ENCODE data around the gene ACTR1B. TPM values are rescaled to one million over a fixed set of nuclear protein-coding genes. Genes with fewer than 3 reads are reported as not detected.
"Not testable (repeated sequence)": the region's sequence is repeated elsewhere in the genome, so short reads cannot be mapped to it uniquely, and the experiment has no call there.

The ACTR1B gene
- 100 to 1,000 TPM; 103 to 104 TPM for total RNA-seq

- CTCF ChIA-PET: interaction anchor here (0.8 to 4.5 kb wide), 11 partner anchors 11 to 103 kb away, joined by 3 to 56 read pairs (median 4); partner anchors contain the start of genes COX5B and ZAP70
- intact Hi-C loops (cut with micrococcal nuclease): loop anchor here (1.0 to 5.0 kb wide), 9 partner anchors 9 to 1672 kb away; partner anchors contain the start of genes TXNDC9 and ZAP70
- peak within 1 kb of the TSS; percentile 93 for H3K4me3 Mint-ChIP-seq
- H3K36me3 Mint-ChIP-seq (ENCODE audit: low read depth): peaks cover 12% of the 10 kb centered on the region
- H3K27ac Mint-ChIP-seq: peak within 1 kb of the TSS; percentile 98
- H3K9me3 Mint-ChIP-seq: no peaks in the 10 kb centered on the region
- peaks cover 31% of the 10 kb centered on the region for H3K4me1 Mint-ChIP-seq (ENCODE audit: low read depth)
- H3K27me3 Mint-ChIP-seq (ENCODE audit: low read depth): no peaks in the 10 kb centered on the region
- peak; percentile 98 for DNase-seq
Measured at GRCh38 chr2:97663962-97664635, at the start of gene ACTR1B. ACTR1B (minus strand) TSS chr2:97664044; CDS start chr2:97663890, 154 bp downstream.

- peaks cover 62% of the 10 kb centered on the region for H3K4me1 Mint-ChIP-seq (ENCODE audit: low read depth)
- CTCF ChIA-PET: interaction anchor here (0.6 to 4.1 kb wide), 9 partner anchors 14 to 122 kb away, joined by 3 to 38 read pairs (median 5); partner anchors contain the start of genes ACTR1B and COX5B
- peak overlapping the region; percentile 95 for H3K27ac Mint-ChIP-seq
Measured at GRCh38 chr2:97712693-97713295, 49.0 kb upstream of the ACTR1B start.

GRCh38 chr2:97712175-97712574, 48.3 kb upstream of the ACTR1B start:
- CTCF ChIA-PET: interaction anchor here (0.6 to 4.1 kb wide), 8 partner anchors 14 to 786 kb away, joined by 3 to 38 read pairs (median 5); partner anchors contain the start of gene ACTR1B
- Mint-ChIP-seq H3K4me3 (peak overlapping the region; percentile 59), H3K36me3 (ENCODE audit: low read depth) (peaks cover 26% of the 10 kb centered on the region), H3K27ac (peak overlapping the region; percentile 75), H3K4me1 (ENCODE audit: low read depth) (peaks cover 56% of the 10 kb centered on the region)
- H3K9me3 Mint-ChIP-seq; H3K27me3 Mint-ChIP-seq (ENCODE audit: low read depth); DNase-seq: not testable (repeated sequence)
- intact Hi-C loops (cut with micrococcal nuclease): loop anchor here (2.0 to 10.0 kb wide), 4 partner anchors 67 to 1623 kb away; partner anchors contain the start of genes EIF5B and TXNDC9

More at GRCh38 chr2:97712693-97713295, 49.0 kb upstream of the ACTR1B start:
- Mint-ChIP-seq H3K36me3 (ENCODE audit: low read depth) (peaks cover 26% of the 10 kb centered on the region), H3K9me3 (no peaks in the 10 kb centered on the region), H3K4me3 (peak overlapping the region; percentile 85), H3K27me3 (ENCODE audit: low read depth) (no peaks in the 10 kb centered on the region)
- DNase-seq: peak; percentile 62
- intact Hi-C loops (cut with micrococcal nuclease): loop anchor here (1.0 to 10.0 kb wide), 5 partner anchors 48 to 1622 kb away; partner anchors contain the start of genes ACTR1B, EIF5B and TXNDC9

GRCh38 chr2:97711394-97711711, 47.5 kb upstream of the ACTR1B start:
- CTCF ChIA-PET: interaction anchor here (1.0 to 5.6 kb wide), 6 partner anchors 13 to 121 kb away, joined by 4 to 60 read pairs (median 7); no protein-coding TSS in a partner anchor
- Mint-ChIP-seq H3K27ac (no peak overlapping the region), H3K9me3 (no peaks in the 10 kb centered on the region), H3K4me3 (no peak overlapping the region), H3K36me3 (ENCODE audit: low read depth) (peaks cover 23% of the 10 kb centered on the region), H3K27me3 (ENCODE audit: low read depth) (no peaks in the 10 kb centered on the region), H3K4me1 (ENCODE audit: low read depth) (peaks cover 48% of the 10 kb centered on the region)
- intact Hi-C loops (cut with micrococcal nuclease): loop anchor here (5.0 to 10.0 kb wide), 2 partner anchors 119 to 1623 kb away; partner anchors contain the start of genes EIF5B and TXNDC9
- no peak for DNase-seq

GRCh38 chr2:97708608-97709007, 44.8 kb upstream of the ACTR1B start:
- Mint-ChIP-seq H3K36me3 (ENCODE audit: low read depth) (peaks cover 2% of the 10 kb centered on the region), H3K27me3 (ENCODE audit: low read depth) (no peaks in the 10 kb centered on the region), H3K27ac (no peak overlapping the region), H3K4me3 (no peak overlapping the region), H3K4me1 (ENCODE audit: low read depth) (peaks cover 33% of the 10 kb centered on the region), H3K9me3 (no peaks in the 10 kb centered on the region)
- intact Hi-C loops (cut with micrococcal nuclease): no loop called here
- CTCF ChIA-PET: interaction anchor here (1.4 to 5.6 kb wide), 9 partner anchors 10 to 118 kb away, joined by 3 to 60 read pairs (median 8); no protein-coding TSS in a partner anchor
- no peak for DNase-seq

GRCh38 chr2:97708048-97708380, 44.2 kb upstream of the ACTR1B start:
- no peak for DNase-seq
- CTCF ChIA-PET: interaction anchor here (1.4 to 5.6 kb wide), 9 partner anchors 10 to 117 kb away, joined by 3 to 60 read pairs (median 8); partner anchors contain the start of gene COX5B
- no peaks in the 10 kb centered on the region for H3K9me3 Mint-ChIP-seq
- H3K36me3 Mint-ChIP-seq (ENCODE audit: low read depth): no peaks in the 10 kb centered on the region
- no peak overlapping the region for H3K4me3 Mint-ChIP-seq
- no peaks in the 10 kb centered on the region for H3K27me3 Mint-ChIP-seq (ENCODE audit: low read depth)
- H3K27ac Mint-ChIP-seq: no peak overlapping the region
- peaks cover 28% of the 10 kb centered on the region for H3K4me1 Mint-ChIP-seq (ENCODE audit: low read depth)
- intact Hi-C loops (cut with micrococcal nuclease): no loop called here

GRCh38 chr2:97707362-97708047, 43.7 kb upstream of the ACTR1B start:
- CTCF ChIA-PET: interaction anchor here (1.4 to 5.6 kb wide), 7 partner anchors 9 to 117 kb away, joined by 3 to 60 read pairs (median 8); partner anchors contain the start of gene COX5B
- Mint-ChIP-seq H3K27ac (no peak overlapping the region), H3K4me3 (no peak overlapping the region), H3K27me3 (ENCODE audit: low read depth) (no peaks in the 10 kb centered on the region), H3K9me3 (no peaks in the 10 kb centered on the region), H3K36me3 (ENCODE audit: low read depth) (no peaks in the 10 kb centered on the region), H3K4me1 (ENCODE audit: low read depth) (peaks cover 23% of the 10 kb centered on the region)
- intact Hi-C loops (cut with micrococcal nuclease): no loop called here
- no peak for DNase-seq

GRCh38 chr2:97706708-97707345, 43.0 kb upstream of the ACTR1B start:
- Mint-ChIP-seq H3K27me3 (ENCODE audit: low read depth) (no peaks in the 10 kb centered on the region), H3K36me3 (ENCODE audit: low read depth) (no peaks in the 10 kb centered on the region), H3K4me1 (ENCODE audit: low read depth) (peaks cover 16% of the 10 kb centered on the region), H3K4me3 (no peak overlapping the region), H3K9me3 (no peaks in the 10 kb centered on the region), H3K27ac (no peak overlapping the region)
- CTCF ChIA-PET: interaction anchor here (0.5 to 5.6 kb wide), 7 partner anchors 9 to 116 kb away, joined by 3 to 60 read pairs (median 6); partner anchors contain the start of gene COX5B
- no peak for DNase-seq
- intact Hi-C loops (cut with micrococcal nuclease): no loop called here

GRCh38 chr2:97706112-97706511, 42.3 kb upstream of the ACTR1B start:
- no peaks in the 10 kb centered on the region for H3K36me3 Mint-ChIP-seq (ENCODE audit: low read depth)
- intact Hi-C loops (cut with micrococcal nuclease): no loop called here

GRCh38 chr2:97704989-97705388, 41.1 kb upstream of the ACTR1B start:
- no peaks in the 10 kb centered on the region for H3K27me3 Mint-ChIP-seq (ENCODE audit: low read depth)
- H3K9me3 Mint-ChIP-seq: no peaks in the 10 kb centered on the region
- intact Hi-C loops (cut with micrococcal nuclease): no loop called here
- H3K27ac Mint-ChIP-seq: no peak overlapping the region
- peaks cover 1% of the 10 kb centered on the region for H3K4me1 Mint-ChIP-seq (ENCODE audit: low read depth)
- H3K4me3 Mint-ChIP-seq: no peak overlapping the region
- no peak for DNase-seq
- CTCF ChIA-PET: interaction anchor here (0.7 kb wide), 1 partner anchor 18 kb away, joined by 3 read pairs; no protein-coding TSS in a partner anchor
- no peaks in the 10 kb centered on the region for H3K36me3 Mint-ChIP-seq (ENCODE audit: low read depth)

More at GRCh38 chr2:97706112-97706511, 42.3 kb upstream of the ACTR1B start:
- Mint-ChIP-seq H3K4me3 (no peak overlapping the region), H3K27me3 (ENCODE audit: low read depth) (no peaks in the 10 kb centered on the region), H3K27ac (no peak overlapping the region), H3K9me3 (no peaks in the 10 kb centered on the region), H3K4me1 (ENCODE audit: low read depth) (peaks cover 9% of the 10 kb centered on the region)
- CTCF ChIA-PET: interaction anchor here (0.5 to 5.6 kb wide), 6 partner anchors 8 to 115 kb away, joined by 3 to 60 read pairs (median 8); no protein-coding TSS in a partner anchor
- no peak for DNase-seq

GRCh38 chr2:97703741-97704140, 39.9 kb upstream of the ACTR1B start:
- no peaks in the 10 kb centered on the region for H3K9me3 Mint-ChIP-seq
- intact Hi-C loops (cut with micrococcal nuclease): no loop called here
- no peak overlapping the region for H3K27ac Mint-ChIP-seq
- no peaks in the 10 kb centered on the region for H3K36me3 Mint-ChIP-seq (ENCODE audit: low read depth)
- H3K4me1 Mint-ChIP-seq (ENCODE audit: low read depth): no peaks in the 10 kb centered on the region
- CTCF ChIA-PET: no interaction called here
- no peak overlapping the region for H3K4me3 Mint-ChIP-seq
- no peaks in the 10 kb centered on the region for H3K27me3 Mint-ChIP-seq (ENCODE audit: low read depth)
- no peak for DNase-seq
